Fibroblast of lung (primary cell): ENCODE measurements around the gene LRR1.

Source experiments
- EZH2 ChIP-seq: IDR thresholded peaks from 2 replicates; pipeline ENCODE4 v1.5.1; 2012; ENCODE audit warnings: low read length, control low read depth, mild to moderate bottlenecking; ENCODE audit errors: missing control alignments
- TF ChIP-seq, protein P1 (sequence below), 2 donors: IDR thresholded peaks in 1 of 2; conservative IDR thresholded peaks in 1 of 2; 1 replicate in 1 of 2; 2 replicates in 1 of 2; pipeline ENCODE4 v1.5.1; 2011 to 2012; ENCODE audit warnings: low read length in 2 of 2, control low read depth in 1 of 2, inconsistent platforms in 1 of 2, low read depth in 1 of 2, mild to moderate bottlenecking in 1 of 2

DNA sequence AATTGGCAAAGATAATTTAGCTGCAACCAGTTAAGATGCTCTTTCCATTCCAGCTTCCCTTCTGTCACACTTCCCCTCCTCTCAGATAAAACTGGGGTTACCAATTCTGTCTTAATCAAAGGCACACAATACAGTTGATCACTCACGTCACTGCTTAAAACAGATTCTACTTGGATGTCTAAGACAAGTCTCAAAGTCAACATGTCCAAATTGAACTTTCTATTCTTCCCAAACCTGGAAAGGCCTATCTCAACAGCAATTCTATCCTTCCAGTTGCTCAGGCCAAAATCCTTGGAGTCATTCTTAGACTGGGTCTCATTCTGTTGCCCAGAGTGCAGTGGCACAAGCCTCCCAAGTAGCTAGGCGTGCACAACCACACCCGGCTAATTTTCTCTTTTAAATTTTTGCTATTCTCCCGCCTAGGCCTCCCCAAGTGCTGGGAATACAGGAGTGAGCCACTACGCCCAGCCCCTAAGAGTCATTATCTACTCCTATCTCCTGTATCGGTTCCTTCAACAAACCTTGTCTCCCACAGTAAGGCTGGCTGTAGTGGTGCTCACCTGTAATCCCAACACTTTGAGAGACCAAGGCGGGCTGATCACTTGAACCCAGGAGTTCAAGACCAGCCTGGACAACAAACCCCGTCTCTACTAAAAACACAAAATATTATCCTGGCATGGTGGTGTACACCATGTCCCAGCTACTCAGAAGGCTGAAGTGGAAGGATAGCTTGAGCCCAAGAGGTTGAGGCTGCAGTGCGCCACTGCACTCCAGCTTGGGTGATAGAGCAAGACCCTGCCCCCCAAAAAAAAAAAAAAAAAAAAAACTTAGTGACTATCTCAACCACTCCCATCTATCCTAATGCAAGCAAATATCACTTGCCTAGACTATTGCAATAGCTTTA, 17.3 kb upstream of the LRR1 start:
- TF ChIP-seq, protein P1, sequence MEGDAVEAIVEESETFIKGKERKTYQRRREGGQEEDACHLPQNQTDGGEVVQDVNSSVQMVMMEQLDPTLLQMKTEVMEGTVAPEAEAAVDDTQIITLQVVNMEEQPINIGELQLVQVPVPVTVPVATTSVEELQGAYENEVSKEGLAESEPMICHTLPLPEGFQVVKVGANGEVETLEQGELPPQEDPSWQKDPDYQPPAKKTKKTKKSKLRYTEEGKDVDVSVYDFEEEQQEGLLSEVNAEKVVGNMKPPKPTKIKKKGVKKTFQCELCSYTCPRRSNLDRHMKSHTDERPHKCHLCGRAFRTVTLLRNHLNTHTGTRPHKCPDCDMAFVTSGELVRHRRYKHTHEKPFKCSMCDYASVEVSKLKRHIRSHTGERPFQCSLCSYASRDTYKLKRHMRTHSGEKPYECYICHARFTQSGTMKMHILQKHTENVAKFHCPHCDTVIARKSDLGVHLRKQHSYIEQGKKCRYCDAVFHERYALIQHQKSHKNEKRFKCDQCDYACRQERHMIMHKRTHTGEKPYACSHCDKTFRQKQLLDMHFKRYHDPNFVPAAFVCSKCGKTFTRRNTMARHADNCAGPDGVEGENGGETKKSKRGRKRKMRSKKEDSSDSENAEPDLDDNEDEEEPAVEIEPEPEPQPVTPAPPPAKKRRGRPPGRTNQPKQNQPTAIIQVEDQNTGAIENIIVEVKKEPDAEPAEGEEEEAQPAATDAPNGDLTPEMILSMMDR (conservative IDR thresholded peaks at IDR 0.05 in 1 of 2, IDR thresholded peaks at IDR 0.05 in 1 of 2; ENCODE audit: low read depth in 1 of 2, low read length in 2 of 2): no peak
- TF ChIP-seq EZH2: no peak
